ENCODE data around the gene HERPUD2. TPM values are rescaled to one million over a fixed set of nuclear protein-coding genes. Genes with fewer than 3 reads are reported as not detected.

HERPUD2 gene
- total and polyA plus RNA-seq, 2 donors (not counting 3 experiments of a cell fraction or from before 2014, with no cell fraction given): 33.9 to 42.0 TPM

- dilution Hi-C loops (cut with MboI; ENCODE audit: extremely low pct_ligation_motif_present, low sequenced_read_pairs): no loop called here
Measured at GRCh38 chr7:35623381-35623780, 71.6 kb downstream of the HERPUD2 start.

More at GRCh38 chr7:35623381-35623780, 71.6 kb downstream of the HERPUD2 start:
- Histone ChIP-seq H3K27ac (ENCODE audit: insufficient read depth, low read depth, low read length) (no peak overlapping the region), H3K9ac (replicated peaks; ENCODE audit: extremely low read depth, insufficient read depth, low read length) (no peak overlapping the region), H4K20me1 (replicated peaks; ENCODE audit: control insufficient read depth, extremely low read depth, insufficient read depth, low read length) (no peaks in the 10 kb centered on the region), H3K4me3 (replicated peaks in 1 of 3; ENCODE audit: insufficient read depth in 1 of 3, low read depth in 1 of 3, low read length in 3 of 3) (no peak overlapping the region), H3K36me3 (ENCODE audit: control insufficient read depth in 2 of 2, extremely low read depth in 1 of 2, insufficient read depth in 2 of 2, low read length in 2 of 2) (peaks cover 0 to 1% of the 10 kb centered on the region in 2 experiments), H3K79me2 (ENCODE audit: control insufficient read depth, insufficient read depth, low read length) (no peaks in the 10 kb centered on the region), H3K27me3 (ENCODE audit: control insufficient read depth in 2 of 2, insufficient read depth in 2 of 2, low read length in 2 of 2) (no peaks in the 10 kb centered on the region), H3K4me2 (ENCODE audit: insufficient read depth, low read length) (no peak overlapping the region), H2AFZ (ENCODE audit: low read depth, low read length) (no peak overlapping the region), H3K4me1 (ENCODE audit: control insufficient read depth, extremely low read depth, insufficient read depth, low read length) (no peaks in the 10 kb centered on the region), H3K9me1 (replicated peaks; ENCODE audit: control insufficient read depth, extremely low read depth, insufficient read depth, low read length) (no peaks in the 10 kb centered on the region), H3K9me3 (replicated peaks; ENCODE audit: control insufficient read depth, insufficient read depth, low read length) (no peaks in the 10 kb centered on the region)
- BruUV-seq (replicated peaks): no TSS peak
- FAIRE-seq (no peak), DNase-seq (ENCODE audit: low read depth, low spot score) (no peak)
- ChIA-PET POLR2A (interaction anchor here (0.7 kb wide), 1 partner anchor 30 kb away, joined by 3 read pairs; no protein-coding TSS in a partner anchor), CTCF (interaction anchor here (0.7 to 4.9 kb wide), 17 partner anchors 10 to 1576 kb away, joined by 3 to 108 read pairs (median 5); partner anchors contain the start of gene HERPUD2)
- TF ChIP-seq JUN (IDR thresholded peaks at IDR 0.05; ENCODE audit: borderline replicate concordance, insufficient read depth, insufficient read length, low read depth) (no peak), MYC (IDR thresholded peaks at IDR 0.05; ENCODE audit: low read depth, low read length) (no peak), POLR2AphosphoS5 (IDR thresholded peaks at IDR 0.05; ENCODE audit: insufficient read depth, low read depth, low read length) (no peak), FOS (IDR thresholded peaks at IDR 0.05; ENCODE audit: borderline replicate concordance, insufficient read depth, low read length) (no peak), POLR2A (IDR thresholded peaks at IDR 0.05; ENCODE audit: low read depth, low read length) (no peak), MAX (IDR thresholded peaks at IDR 0.05; ENCODE audit: insufficient read depth, insufficient read length) (no peak), GATA2 (IDR thresholded peaks at IDR 0.05; ENCODE audit: insufficient read depth, insufficient read length, low read depth, low read length) (no peak), CTCF (IDR thresholded peaks at IDR 0.05; ENCODE audit: extremely low read depth in 1 of 2, insufficient read depth in 1 of 2, low read depth in 1 of 2, low read length in 2 of 2) (no peak), EZH2 (IDR thresholded peaks at IDR 0.05; ENCODE audit: borderline replicate concordance, low read depth, low read length, severe bottlenecking) (no peak)
- intact Hi-C loops (cut with micrococcal nuclease): loop anchor here (5.0 to 10.0 kb wide), 3 partner anchors 66 to 551 kb away; no protein-coding TSS in a partner anchor

Data from endothelial cell of umbilical vein (primary cell).